Measurements from ENCODE around the gene IFIT2.
"Not testable (repeated sequence)": the region's sequence is repeated elsewhere in the genome, so short reads cannot be mapped to it uniquely, and the experiment has no call there.

IFIT2 gene

DNA sequence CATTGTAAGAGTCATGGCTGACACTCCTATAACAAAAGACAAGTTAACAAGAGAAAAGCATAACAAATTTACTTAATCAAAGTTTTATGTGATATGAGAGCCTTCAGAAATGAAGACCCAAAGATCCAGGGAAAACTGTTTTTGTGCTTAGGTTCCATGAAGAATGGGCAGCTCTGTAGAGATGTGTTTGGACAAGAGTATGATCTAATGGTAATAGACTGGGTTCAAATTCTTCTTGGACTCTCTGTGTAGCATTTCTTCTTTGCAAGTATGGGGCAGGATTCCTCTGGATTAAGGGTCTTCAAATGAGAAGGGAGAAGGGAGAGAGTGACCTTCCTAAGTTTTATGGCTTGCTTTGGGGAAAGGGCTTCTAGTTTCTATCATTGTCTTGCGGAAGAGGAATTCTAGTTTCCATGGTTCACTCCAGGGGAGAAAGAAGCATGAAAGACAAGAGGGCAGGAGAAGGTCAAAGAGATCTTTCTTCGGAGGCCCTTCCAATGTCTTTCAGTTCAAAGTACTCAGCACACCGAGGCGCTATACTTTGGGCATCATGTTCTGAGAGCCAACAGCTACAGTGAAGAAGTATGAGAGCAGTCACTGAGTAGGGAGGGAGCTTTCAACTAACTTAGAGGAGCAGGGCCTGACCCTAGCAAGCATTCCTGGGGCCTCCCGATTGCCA lies 41.4 kb downstream of the IFIT2 start:
- DNase-seq: no peak

- DNase-seq: no peak
These were observed 42.3 kb downstream of the IFIT2 start for GRCh38 chr10:89344156-89344555.

GRCh38 chr10:89345367-89346000 lies 43.6 kb downstream of the IFIT2 start:
- DNase-seq: no peak

GRCh38 chr10:89346405-89347254 lies 44.8 kb downstream of the IFIT2 start:
- DNase-seq: no peak

GRCh38 chr10:89347701-89348457 lies 46.0 kb downstream of the IFIT2 start:
- no peak for DNase-seq

DNA sequence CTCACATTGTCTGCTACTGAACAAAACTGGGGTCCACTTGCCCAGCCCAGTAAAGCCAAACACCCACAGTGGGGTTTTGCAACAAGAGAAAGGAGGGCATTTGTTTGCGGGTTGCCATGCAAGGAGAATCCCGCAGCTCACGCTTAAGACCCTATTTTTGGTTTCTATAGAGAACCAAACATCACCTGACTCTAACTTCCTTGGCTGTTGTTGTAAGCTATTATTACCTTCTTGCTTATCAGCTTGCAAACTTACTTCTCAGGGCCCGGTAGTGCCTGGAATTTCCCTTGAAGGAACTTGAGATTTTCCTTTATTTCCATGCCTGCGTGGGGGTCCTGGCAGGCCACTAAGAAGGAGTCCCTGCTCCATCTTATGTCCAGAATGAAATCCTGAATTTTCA lies 46.6 kb downstream of the IFIT2 start:
- DNase-seq: no peak

- DNase-seq: no peak
These were observed 47.1 kb downstream of the IFIT2 start for GRCh38 chr10:89348975-89349374.

- DNase-seq: not testable (repeated sequence)
These were observed 48.9 kb downstream of the IFIT2 start for GRCh38 chr10:89350631-89351315.

DNA sequence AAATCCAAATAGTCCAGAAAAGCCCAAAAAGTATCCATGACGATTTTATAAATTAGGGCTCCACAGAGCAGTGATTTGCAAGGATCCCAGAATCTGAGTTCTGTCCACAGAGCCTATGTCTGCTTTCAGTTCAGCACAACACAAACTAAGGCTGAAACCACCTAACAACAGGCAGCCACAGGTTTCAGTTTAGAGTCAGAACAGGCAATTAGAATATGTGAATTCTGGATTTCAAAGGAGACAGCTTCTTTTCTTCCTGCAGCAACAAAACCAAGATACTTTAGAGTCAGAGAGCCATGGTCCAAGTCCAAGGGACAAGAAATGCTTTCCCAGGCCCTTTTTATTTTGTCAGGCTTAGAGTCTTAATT lies 49.5 kb downstream of the IFIT2 start:
- no peak for DNase-seq

- no peak for DNase-seq
These were observed 50.1 kb downstream of the IFIT2 start for GRCh38 chr10:89351780-89352597.

GRCh38 chr10:89352802-89353201 lies 51.0 kb downstream of the IFIT2 start:
- no peak for DNase-seq

GRCh38 chr10:89355394-89355931 lies 53.6 kb downstream of the IFIT2 start:
- no peak for DNase-seq

GRCh38 chr10:89357096-89357495 lies 55.2 kb downstream of the IFIT2 start:
- no peak for DNase-seq

- no peak for DNase-seq
These were observed 56.1 kb downstream of the IFIT2 start for GRCh38 chr10:89357975-89358374.
